Progenitor cell of endocrine pancreas (in vitro differentiated cells): ENCODE data around the gene MRPL36. TPM values are rescaled to one million over a fixed set of nuclear protein-coding genes. Genes with fewer than 3 reads are reported as not detected.

ENCODE experiments used
- DNase-seq: peaks from one replicate; pipeline ENCODE4 v3.0.0; 2021; ENCODE audit warnings: low spot score; ENCODE audit not compliant: unreplicated experiment
- H3K27ac Mint-ChIP-seq: 2 replicates; pipeline ENCODE4 v1.8.0; 2021; ENCODE audit warnings: mild to moderate bottlenecking, moderate library complexity, mixed read lengths
- H3K27me3 Mint-ChIP-seq: 2 replicates; pipeline ENCODE4 v1.8.0; 2021; ENCODE audit warnings: mixed read lengths
- H3K36me3 Mint-ChIP-seq: 2 replicates; pipeline ENCODE4 v1.8.0; 2022; ENCODE audit warnings: mixed read lengths; ENCODE audit not compliant: insufficient read depth
- H3K4me1 Mint-ChIP-seq: 2 replicates; pipeline ENCODE4 v1.8.0; 2021; ENCODE audit warnings: low read depth, mixed read lengths
- H3K4me3 Mint-ChIP-seq: 2 replicates; pipeline ENCODE4 v1.8.0; 2021; ENCODE audit warnings: low read depth, mild to moderate bottlenecking, moderate library complexity, mixed read lengths
- H3K9me3 Mint-ChIP-seq: 2 replicates; pipeline ENCODE4 v1.8.0; 2021; ENCODE audit warnings: low read depth, mixed read lengths
- CTCF ChIP-seq: fragments of 200-600 bp; sonication (generic); IDR thresholded peaks from one replicate; pipeline ENCODE4 v1.5.0; 2021; ENCODE audit warnings: antibody characterized with exemption, mild to moderate bottlenecking; ENCODE audit not compliant: unreplicated experiment
- total RNA-seq: library from RNA; stranded (reverse); gene quantifications from 2 replicates; pipeline ENCODE4 v1.2.1, GENCODE V29; 2021

The MRPL36 gene
- total RNA-seq, 1 donor from 2014 or later, result 40.5 TPM

DNA sequence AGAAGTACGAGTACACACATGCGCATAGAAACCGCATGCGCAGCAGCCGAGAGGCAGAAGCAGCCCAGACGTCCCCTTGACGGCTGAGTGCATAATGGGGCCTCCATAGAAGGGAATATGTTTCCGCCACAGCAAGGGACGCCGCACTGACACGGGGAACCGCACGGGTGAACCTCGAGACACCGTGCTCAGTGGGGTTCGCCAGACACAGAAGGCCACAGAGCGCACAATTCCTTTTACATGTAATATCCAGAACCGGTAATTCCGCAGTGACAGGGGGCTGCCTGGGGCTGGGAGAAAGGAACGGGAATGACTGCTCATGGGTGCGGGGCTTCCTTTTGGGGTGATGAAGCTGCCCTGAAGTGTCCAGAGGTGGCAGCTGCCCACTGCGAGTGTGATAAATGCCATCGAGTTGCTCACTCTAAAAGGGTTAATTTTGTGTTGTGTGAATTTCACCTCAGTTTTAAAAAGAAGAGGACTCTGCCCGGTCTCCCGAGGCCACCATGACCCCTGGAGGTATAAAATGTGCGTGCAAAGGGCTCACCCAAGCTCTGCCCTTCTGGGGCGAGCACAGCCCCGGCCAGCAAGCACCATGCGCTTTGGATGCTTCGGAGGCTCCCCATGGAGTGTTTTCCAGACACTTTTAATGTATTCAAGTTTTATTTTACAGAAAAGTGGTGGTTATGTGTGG is 29.7 kb downstream of the MRPL36 start:
- H3K27me3 Mint-ChIP-seq, result peaks cover 23% of the 10 kb centered on the region
- H3K9me3 Mint-ChIP-seq, result no peaks in the 10 kb centered on the region
- no peaks in the 10 kb centered on the region for H3K4me1 Mint-ChIP-seq
- H3K27ac Mint-ChIP-seq, result no peak overlapping the region
- no peaks in the 10 kb centered on the region for H3K36me3 Mint-ChIP-seq
- DNase-seq, result no peak
- H3K4me3 Mint-ChIP-seq, result no peak overlapping the region
- TF ChIP-seq CTCF, result no peak

- Mint-ChIP-seq H3K9me3 (no peaks in the 10 kb centered on the region), H3K27ac (no peak overlapping the region), H3K27me3 (peaks cover 28% of the 10 kb centered on the region), H3K36me3 (no peaks in the 10 kb centered on the region), H3K4me3 (no peak overlapping the region), H3K4me1 (no peaks in the 10 kb centered on the region)
- TF ChIP-seq CTCF, result no peak
- DNase-seq, result no peak
Measured at GRCh38 chr5:1769017-1769640, 30.5 kb downstream of the MRPL36 start.

GRCh38 chr5:1768283-1769000 is 31.2 kb downstream of the MRPL36 start:
- Mint-ChIP-seq H3K27me3 (peaks cover 34% of the 10 kb centered on the region), H3K4me3 (no peak overlapping the region), H3K27ac (no peak overlapping the region), H3K9me3 (no peaks in the 10 kb centered on the region), H3K36me3 (no peaks in the 10 kb centered on the region), H3K4me1 (no peaks in the 10 kb centered on the region)
- no peak for DNase-seq
- TF ChIP-seq CTCF, result no peak

DNA sequence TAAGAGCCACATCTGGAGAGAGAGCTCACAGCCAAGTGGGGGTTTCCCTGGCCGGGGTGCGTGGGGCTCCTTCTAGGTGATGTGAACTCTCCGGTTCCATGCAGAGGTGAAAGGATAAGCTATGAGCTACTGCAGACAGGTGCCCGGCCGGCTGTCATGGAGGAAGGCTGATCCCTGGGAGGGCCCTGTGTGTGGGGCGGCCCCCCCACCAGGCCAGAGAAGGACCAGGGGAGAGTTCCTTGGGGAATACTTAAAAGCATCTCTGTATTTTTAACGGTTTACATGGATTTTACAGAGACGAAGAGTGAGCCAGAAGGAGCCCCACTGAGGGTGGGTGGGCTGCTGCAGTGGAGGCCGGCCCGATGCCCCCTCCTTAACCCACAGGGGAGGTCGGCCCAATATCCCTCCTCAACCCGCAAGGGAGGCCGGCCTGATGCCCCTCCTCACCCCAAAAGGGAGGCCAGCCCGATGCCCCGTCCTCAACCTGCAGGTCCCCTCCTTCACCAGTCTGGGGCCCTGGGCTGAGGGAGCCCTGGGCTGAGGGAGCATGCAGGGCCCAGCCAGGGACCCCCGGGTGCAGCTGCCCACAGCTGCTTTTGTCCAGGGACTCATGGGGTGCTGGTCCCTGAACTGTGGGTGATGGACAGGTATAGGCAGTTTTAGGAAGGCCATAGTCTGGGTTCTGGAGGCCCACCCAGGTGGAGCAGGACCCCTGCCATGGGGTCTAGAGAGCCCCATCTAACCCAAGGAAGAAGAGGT is 31.9 kb downstream of the MRPL36 start:
- no peak for TF ChIP-seq CTCF
- H3K27me3 Mint-ChIP-seq, result peaks cover 38% of the 10 kb centered on the region
- no peak for DNase-seq
- H3K36me3 Mint-ChIP-seq, result no peaks in the 10 kb centered on the region
- H3K9me3 Mint-ChIP-seq, result no peaks in the 10 kb centered on the region
- no peak overlapping the region for H3K27ac Mint-ChIP-seq
- no peak overlapping the region for H3K4me3 Mint-ChIP-seq
- H3K4me1 Mint-ChIP-seq, result no peaks in the 10 kb centered on the region

GRCh38 chr5:1765880-1766235 is 33.8 kb downstream of the MRPL36 start:
- H3K27ac Mint-ChIP-seq, result no peak overlapping the region
- peaks cover 36% of the 10 kb centered on the region for H3K27me3 Mint-ChIP-seq
- no peak overlapping the region for H3K4me3 Mint-ChIP-seq
- no peaks in the 10 kb centered on the region for H3K9me3 Mint-ChIP-seq
- no peaks in the 10 kb centered on the region for H3K36me3 Mint-ChIP-seq
- TF ChIP-seq CTCF, result no peak
- no peaks in the 10 kb centered on the region for H3K4me1 Mint-ChIP-seq
- DNase-seq, result no peak
